Hindlimb muscle (tissue), 1 donor: ENCODE data around the gene KCNIP3. TPM values are rescaled to one million over a fixed set of nuclear protein-coding genes. Genes with fewer than 3 reads are reported as not detected.

Experiments used
- DNase-seq: peaks from one replicate; pipeline ENCODE4 v3.0.0-alpha.2; 2013
- polyA plus RNA-seq: library from polyadenylated mRNA; unstranded; fragments of 120-200 nt; gene quantifications from one replicate; pipeline ENCODE4 v1.2.1, GENCODE V29; 2013; ENCODE audit not compliant: insufficient read length

KCNIP3 gene
- polyA plus RNA-seq, 1 donor: 5.8 TPM

GRCh38 chr2:95297639-95298395, 670 bp downstream of the KCNIP3 start:
- DNase-seq: no peak

GRCh38 chr2:95298486-95299111, 1.5 kb downstream of the KCNIP3 start:
- no peak for DNase-seq

- no peak for DNase-seq
Measured at GRCh38 chr2:95299961-95300360, 2.8 kb downstream of the KCNIP3 start.

- no peak for DNase-seq
Measured at GRCh38 chr2:95300450-95300849, 3.3 kb downstream of the KCNIP3 start.

- DNase-seq: no peak
Measured at GRCh38 chr2:95301186-95301585, 4.0 kb downstream of the KCNIP3 start.

- DNase-seq: no peak
Measured at GRCh38 chr2:95301876-95302641, 4.9 kb downstream of the KCNIP3 start.

GRCh38 chr2:95303191-95303919, 6.2 kb downstream of the KCNIP3 start:
- DNase-seq: peak; percentile 57

- DNase-seq: no peak
Measured at GRCh38 chr2:95305380-95306061, 8.4 kb downstream of the KCNIP3 start.

- DNase-seq: no peak
Measured at GRCh38 chr2:95306336-95306895, 9.3 kb downstream of the KCNIP3 start.

- DNase-seq: no peak
Measured at GRCh38 chr2:95307036-95307435, 9.9 kb downstream of the KCNIP3 start.

GRCh38 chr2:95307878-95308277, 10.7 kb downstream of the KCNIP3 start:
- DNase-seq: no peak

- DNase-seq: no peak
Measured at GRCh38 chr2:95308426-95308990, 11.4 kb downstream of the KCNIP3 start.

- no peak for DNase-seq
Measured at GRCh38 chr2:95309599-95309998, 12.5 kb downstream of the KCNIP3 start.

GRCh38 chr2:95310216-95310615, 13.1 kb downstream of the KCNIP3 start:
- no peak for DNase-seq

- no peak for DNase-seq
Measured at GRCh38 chr2:95310651-95311050, 13.5 kb downstream of the KCNIP3 start.

- no peak for DNase-seq
Measured at GRCh38 chr2:95311815-95312542, 14.8 kb downstream of the KCNIP3 start.

- no peak for DNase-seq
Measured at GRCh38 chr2:95312543-95313201, 15.5 kb downstream of the KCNIP3 start.

GRCh38 chr2:95313296-95314131, 16.4 kb downstream of the KCNIP3 start:
- DNase-seq: no peak

- DNase-seq: no peak
Measured at GRCh38 chr2:95314598-95314963, 17.4 kb downstream of the KCNIP3 start.
